NB4 (cell line): ENCODE measurements around the gene P2RX7.

Experiments
- DNase-seq: peaks from one replicate; pipeline ENCODE4 v3.0.0; 2010; ENCODE audit warnings: low read depth
- H3K4me3 ChIP-seq: one replicate; pipeline ENCODE4 v1.5.1; 2011; ENCODE audit warnings: mild to moderate bottlenecking, low read depth, low read length, moderate library complexity
- CTCF ChIP-seq: IDR thresholded peaks from one replicate; pipeline ENCODE4 v1.5.1; 2012; ENCODE audit warnings: low read depth, low read length
- MAX ChIP-seq: IDR thresholded peaks from 2 replicates; pipeline ENCODE4 v1.6.1; 2011; ENCODE audit warnings: low read depth, low read length
- MYC ChIP-seq: IDR thresholded peaks from 2 replicates; pipeline ENCODE4 v1.6.1; 2011; ENCODE audit warnings: low read depth, low read length
- POLR2A ChIP-seq: IDR thresholded peaks from 2 replicates; pipeline ENCODE4 v1.6.1; 2011; ENCODE audit warnings: mild to moderate bottlenecking; ENCODE audit not compliant: insufficient read length; ENCODE audit errors: extremely low read depth

Gene P2RX7

GRCh38 chr12:121112496-121112895 lies 20.2 kb upstream of the P2RX7 start:
- TF ChIP-seq POLR2A (no peak), MYC (no peak), CTCF (no peak), MAX (no peak)
- DNase-seq, result no peak
- H3K4me3 ChIP-seq, result no peak overlapping the region

GRCh38 chr12:121113057-121113456 lies 19.6 kb upstream of the P2RX7 start:
- DNase-seq, result no peak
- TF ChIP-seq MAX (no peak), CTCF (no peak), MYC (no peak), POLR2A (no peak)
- no peak overlapping the region for H3K4me3 ChIP-seq

GRCh38 chr12:121114019-121114639 lies 18.5 kb upstream of the P2RX7 start:
- DNase-seq, result no peak
- no peak overlapping the region for H3K4me3 ChIP-seq
- no peak for TF ChIP-seq MAX
- TF ChIP-seq MYC, result no peak
- TF ChIP-seq CTCF, result no peak
- no peak for TF ChIP-seq POLR2A

GRCh38 chr12:121114806-121115205 lies 17.9 kb upstream of the P2RX7 start:
- no peak overlapping the region for H3K4me3 ChIP-seq
- no peak for DNase-seq
- TF ChIP-seq MYC (no peak), POLR2A (no peak), CTCF (no peak), MAX (no peak)

- TF ChIP-seq MYC, result no peak
- no peak for TF ChIP-seq MAX
- TF ChIP-seq POLR2A, result no peak
- DNase-seq, result no peak
- no peak overlapping the region for H3K4me3 ChIP-seq
These were observed 17.1 kb upstream of the P2RX7 start for GRCh38 chr12:121115530-121115929.

GRCh38 chr12:121116318-121117225 lies 16.1 kb upstream of the P2RX7 start:
- TF ChIP-seq MYC (no peak), CTCF (no peak), POLR2A (no peak), MAX (no peak)
- H3K4me3 ChIP-seq, result no peak overlapping the region

More at GRCh38 chr12:121116318-121117225, 16.1 kb upstream of the P2RX7 start:
- no peak for DNase-seq
